Measurements from ENCODE around the gene DOCK1.

DOCK1 gene

GRCh38 chr10:126955396-126955795 is 50.2 kb downstream of the DOCK1 start:
- no peak for DNase-seq

DNA sequence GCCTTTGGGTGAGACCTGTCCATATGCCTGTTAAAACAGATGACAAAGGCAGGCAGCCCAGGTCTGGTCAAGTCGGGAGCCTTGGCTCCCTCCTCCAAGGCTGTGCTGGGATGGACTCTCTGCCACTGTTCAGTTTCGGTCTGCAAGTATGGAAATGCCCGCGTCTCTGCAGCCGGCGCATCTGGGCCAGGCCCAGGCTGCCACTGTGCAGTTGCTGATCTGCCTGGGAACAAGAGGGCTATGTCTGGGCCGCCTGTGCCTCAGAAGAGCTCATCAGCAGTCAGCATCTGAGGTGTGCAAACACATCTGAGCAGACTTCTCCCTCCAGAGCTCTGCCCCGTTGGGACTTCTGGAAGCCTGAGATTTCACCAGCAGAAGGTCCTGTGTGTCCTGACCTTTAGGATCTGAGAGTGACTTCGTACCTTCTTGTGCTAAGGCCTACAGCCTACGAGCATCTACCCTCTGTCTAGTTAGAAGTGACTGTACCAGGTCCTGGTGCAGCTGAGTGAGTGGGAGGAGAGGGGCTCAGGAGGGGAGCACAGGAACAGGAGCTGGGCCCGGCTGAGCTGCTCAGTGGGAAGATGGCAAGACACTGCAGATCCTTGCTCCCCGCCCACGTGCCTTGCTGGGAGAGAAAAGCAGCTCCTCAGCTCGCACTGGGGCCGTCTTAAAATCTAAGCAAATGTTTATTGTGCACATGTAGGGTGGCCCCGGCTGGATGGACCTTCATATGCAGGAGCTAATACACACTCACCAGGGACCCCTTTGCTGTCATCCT is 50.9 kb downstream of the DOCK1 start:
- DNase-seq: no peak

DNA sequence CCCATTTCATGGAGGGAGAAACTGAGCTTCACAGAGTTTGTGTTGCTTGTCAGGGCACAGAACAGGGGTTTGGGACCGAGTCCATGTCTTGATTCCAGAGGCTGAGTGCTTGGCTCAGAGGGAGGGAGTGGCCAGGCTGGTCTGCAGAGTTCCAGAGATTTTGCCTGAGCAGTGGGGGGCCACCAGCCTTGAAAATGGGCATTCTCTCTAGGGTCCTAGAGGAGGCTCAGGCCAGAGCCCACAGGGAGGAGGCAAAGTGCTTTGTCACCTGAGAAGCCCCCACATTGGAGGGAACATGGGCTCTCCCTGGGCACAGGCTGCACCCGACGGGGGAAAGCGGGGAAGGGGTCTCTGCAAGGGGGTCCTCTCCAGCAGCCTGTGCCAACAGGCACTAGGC is 51.5 kb downstream of the DOCK1 start:
- DNase-seq: no peak

- DNase-seq: no peak
Observed at GRCh38 chr10:126957111-126957510, 51.9 kb downstream of the DOCK1 start.

DNA sequence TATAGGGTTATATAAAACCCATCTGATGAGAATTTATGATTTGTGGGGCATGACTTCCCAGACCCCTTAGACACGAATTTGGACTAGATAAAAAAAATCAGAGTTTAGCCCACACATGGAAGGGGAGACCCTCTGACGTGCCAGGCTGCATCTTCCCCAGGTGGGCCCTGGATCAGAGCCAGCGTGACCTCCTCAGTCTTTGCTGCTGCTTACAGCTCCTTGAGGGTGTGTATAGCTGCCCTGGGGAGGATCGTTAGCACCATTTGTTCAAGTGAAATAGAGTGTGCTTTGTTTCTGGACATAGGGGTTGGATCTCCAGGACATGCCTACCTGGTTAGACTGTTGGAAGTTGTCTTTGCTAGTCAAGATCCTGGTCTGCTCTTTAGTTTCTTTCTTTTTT is 54.2 kb downstream of the DOCK1 start:
- DNase-seq: no peak

DNA sequence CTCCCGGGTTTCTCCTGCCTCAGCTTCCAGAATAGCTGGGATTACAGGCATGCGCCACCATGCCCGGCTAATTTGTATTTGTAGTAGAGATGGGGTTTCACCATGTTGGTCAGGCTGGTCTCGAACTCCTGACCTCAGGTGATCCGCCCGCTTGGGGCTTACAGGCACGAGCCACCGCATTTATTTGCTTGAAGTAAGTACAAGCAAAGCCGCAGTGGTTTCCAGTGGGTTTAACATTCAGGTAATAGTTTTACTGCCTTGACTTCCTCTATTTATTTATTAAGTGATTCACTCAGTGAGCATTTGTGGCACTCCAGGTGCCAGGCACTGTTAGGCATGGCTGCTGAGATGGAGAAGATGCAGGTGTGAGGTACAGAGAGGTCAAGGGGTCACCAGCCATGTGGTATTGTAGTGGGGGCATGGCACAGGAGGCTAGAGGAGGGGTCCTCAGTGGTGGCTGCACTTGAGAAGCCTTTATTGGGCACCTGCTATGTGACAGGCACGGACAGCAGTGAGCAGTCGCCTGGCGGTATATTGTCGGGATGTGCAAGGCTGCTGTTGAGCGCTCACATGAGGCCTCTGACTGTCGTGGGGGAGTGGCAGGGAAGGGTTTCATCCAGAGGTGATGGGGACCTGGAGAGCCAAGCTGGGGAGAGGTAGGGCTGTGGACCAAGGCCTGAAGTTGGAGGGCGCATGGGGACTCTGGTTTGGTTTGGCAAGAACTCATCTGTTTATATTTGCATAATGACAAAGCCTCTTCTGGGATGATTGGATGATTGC is 54.9 kb downstream of the DOCK1 start:
- no peak for DNase-seq

DNA sequence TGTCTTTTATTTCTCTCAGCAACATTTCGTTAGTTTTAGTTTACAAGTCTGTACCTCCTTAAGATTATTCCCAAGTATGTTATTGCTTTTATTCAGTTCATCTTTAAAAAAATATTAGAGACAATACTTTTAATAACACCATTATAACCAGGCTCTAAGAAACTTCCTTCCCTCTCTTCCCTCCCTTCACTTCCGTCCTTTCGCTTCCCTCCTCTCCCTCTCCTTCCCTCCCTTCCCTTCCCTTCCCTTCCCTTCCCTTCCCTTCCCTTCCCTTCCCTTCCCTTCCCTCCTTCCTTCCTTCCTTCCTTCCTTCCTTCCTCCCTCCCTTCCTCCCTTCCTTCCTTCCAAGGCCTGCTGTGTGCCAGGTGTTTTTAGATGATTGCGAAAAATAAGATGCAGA is 58.1 kb downstream of the DOCK1 start:
- DNase-seq: no peak

DNA sequence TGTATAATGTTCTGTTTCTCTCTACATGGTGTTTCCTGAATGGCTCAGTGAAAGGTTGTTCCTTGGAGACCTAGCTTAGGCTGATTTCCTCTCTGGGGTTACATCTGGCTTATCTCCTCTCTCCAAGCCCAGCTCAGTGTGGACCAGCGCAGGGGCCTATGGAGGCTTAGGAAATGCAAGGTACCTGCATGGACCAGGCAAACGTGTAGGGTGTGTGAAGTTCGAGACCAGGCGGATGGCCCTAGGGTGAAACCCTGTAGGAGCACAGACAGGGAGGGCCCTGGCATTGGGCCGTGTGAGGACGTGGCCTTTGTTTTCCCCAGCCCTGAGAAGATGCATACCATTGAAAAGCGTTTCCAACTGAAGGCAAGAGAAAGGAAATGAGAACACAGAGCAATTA is 59.0 kb downstream of the DOCK1 start:
- no peak for DNase-seq

- DNase-seq: no peak
Observed at GRCh38 chr10:126966938-126967337, 61.7 kb downstream of the DOCK1 start.

GRCh38 chr10:126969310-126969709 is 64.1 kb downstream of the DOCK1 start:
- DNase-seq: no peak

DNA sequence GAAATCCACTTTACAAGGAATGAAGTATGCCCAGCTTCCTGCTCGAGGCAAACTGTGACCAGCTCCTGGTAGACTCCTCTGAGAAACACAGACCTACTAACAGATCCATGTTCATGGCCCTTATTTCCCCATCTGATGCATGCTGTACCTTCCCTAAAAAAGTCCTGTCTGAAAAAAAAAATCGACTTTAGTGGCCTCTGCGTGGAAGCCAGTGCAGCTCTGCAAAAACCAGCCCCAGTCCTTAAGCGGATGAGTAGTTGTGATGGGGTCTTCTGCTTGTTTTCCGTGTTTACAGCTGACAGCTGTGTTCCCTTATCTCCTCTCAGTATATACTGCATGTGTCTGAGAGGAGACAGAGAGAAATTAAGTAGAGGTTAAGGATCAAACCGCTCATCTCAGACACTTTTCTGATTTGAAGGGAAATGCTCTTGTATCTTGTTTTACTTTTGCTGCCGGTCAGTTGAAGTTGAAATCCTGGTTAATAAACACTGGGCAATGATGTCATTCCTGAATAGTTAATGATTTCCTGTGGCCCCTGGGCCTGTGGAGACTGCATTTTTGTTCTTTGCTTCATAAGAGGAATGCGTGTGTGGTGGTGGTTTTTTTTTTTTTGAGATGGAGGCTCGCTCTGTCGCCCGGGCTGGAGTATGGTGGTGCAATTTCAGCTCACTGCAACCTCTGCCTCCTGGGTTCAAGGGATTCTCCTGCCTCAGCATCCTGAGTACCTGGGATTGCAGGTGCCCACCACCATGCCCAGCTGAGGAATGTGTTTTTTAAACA is 67.6 kb downstream of the DOCK1 start:
- no peak for DNase-seq

- no peak for DNase-seq
Observed at GRCh38 chr10:126975221-126975620, 70.0 kb downstream of the DOCK1 start.

DNA sequence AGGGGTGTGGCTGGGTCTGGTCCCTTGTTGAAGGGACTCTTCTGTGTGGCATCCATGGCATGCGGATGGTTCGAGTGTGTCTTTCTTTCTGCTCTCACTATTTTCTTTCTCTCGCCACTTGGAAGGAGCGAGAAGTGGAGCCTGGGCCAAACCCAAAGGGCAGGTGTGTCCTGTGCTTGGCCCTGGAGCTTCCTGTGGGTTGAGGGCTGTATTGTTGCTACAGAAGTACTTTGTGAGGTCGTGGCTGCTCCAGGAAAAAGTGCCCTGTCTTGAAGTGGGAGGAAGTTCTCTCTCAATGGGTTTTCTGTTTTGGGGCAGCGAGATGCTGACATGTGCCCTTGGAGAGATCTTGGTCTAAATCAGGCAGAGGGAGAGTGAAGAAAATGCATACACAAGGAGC is 72.0 kb downstream of the DOCK1 start:
- DNase-seq: no peak

DNA sequence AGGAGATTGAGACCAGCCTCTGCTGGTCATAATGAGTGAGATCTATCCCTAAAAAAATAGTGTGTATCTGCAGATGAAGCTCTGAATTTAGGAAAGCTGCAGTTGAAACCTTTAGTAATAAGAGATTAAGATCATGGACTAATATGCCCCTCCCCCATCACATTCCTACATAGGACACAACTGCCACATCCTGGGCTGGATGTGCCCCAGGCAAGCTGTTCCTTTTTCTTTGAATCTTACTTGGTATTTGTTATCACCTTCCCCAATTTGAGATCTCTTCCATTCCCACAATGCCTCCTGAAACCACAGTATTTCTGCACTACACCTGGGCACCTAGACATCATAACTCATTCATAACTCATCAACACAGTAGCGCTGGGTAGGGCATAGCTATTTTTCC is 74.1 kb downstream of the DOCK1 start:
- no peak for DNase-seq

- no peak for DNase-seq
Observed at GRCh38 chr10:126993208-126993607, 88.0 kb downstream of the DOCK1 start.

- DNase-seq: no peak
Observed at GRCh38 chr10:126997801-126998590, 92.8 kb downstream of the DOCK1 start.

DNA sequence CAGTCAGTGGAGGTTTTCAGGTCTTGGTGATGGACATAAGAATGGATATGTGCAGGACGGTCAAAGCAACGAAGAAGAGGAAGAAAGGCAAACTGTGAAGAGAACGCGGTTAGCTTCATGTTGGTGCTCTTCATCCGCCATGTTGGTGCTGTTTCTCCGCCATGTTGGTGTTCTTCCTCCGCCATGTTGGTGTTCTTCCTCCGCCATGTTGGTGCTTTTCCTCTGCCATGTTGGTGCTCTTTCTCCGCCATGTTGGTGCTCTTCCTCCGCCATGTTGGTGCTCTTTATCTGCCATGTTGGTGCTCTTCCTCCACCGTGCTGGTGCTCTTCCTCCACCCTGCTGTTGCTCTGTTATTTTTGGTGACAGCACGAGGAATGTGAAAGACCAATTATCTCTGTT is 95.4 kb downstream of the DOCK1 start:
- DNase-seq: no peak

DNA sequence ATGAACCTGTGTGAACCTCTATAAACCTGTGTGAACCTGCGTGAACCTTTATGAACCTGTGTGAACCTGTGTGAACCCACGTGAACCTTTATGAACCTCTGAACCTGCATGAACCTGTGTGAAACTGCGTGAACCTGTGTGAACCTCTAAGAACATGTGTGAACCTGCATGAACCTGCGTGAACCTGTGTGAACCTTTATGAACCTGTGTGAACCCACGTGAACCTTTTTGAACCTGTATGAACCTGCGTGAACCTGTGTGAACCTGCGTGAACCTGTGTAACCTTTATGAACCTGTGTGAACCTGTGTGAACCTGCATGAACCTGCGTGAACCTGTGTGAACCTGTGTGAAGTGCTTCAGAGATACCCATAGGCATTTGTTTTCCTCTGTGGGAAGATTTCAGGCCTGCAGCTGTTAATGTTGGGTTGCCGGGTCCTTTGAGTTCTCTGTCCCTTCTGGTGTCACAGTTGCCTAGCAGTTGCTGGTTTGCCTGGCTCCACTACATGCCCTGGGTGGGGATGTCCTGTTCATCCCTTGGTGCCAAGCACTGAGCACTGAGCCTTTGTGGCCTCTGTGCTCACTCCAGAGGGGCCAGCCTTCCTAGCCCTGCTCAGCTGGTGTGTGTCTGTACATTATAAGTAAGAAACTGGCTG is 97.9 kb downstream of the DOCK1 start:
- DNase-seq: no peak

DNA sequence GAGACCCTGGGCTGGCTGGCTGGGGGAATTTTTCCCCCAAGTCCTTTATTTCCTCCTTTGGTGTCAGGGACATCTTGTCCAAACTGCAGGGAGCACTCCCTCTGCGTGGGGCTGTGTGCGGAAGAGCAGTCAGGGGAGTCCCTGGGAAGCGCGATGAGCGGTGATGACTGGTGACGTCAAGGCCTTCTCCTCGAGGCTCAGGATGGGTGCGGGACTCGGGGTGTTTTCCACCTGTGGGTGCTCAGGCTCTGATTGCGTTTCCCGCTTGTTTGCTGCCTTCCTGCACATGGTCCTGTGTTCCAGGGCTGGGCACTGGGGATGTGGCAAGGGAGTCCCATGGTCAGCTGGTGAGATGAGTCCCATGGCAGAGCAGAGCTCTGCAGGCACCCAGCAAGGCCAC is 101.2 kb downstream of the DOCK1 start:
- DNase-seq: no peak

DNA sequence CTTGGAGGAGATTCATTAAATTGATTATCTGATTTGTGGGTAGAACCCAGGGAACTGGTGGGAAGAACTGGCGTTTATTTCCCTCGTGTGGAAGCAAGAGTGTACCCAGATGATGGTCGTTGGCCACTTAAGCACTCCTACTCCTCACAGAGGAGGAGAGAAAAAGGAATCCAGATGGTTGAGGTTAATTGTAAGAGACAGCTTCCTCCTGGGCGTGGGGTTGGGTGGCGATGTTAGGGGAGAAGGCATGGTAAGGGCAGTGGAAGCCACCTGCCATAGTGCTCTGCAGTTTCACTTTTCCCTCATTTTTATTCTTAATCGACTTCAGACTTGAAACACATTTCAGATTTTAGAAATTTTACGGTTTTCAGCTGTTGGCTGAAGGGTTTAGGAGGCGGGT is 104.1 kb downstream of the DOCK1 start:
- no peak for DNase-seq

- no peak for DNase-seq
Observed at GRCh38 chr10:127011174-127011573, 105.9 kb downstream of the DOCK1 start.
